Keratinocyte (primary cell): ENCODE measurements around the gene JAM2.

ENCODE experiments used
- EZH2 ChIP-seq: IDR thresholded peaks from one replicate; pipeline ENCODE4 v1.6.1; 2012; ENCODE audit warnings: inconsistent platforms, mild to moderate bottlenecking, low read length, moderate library complexity
- TF ChIP-seq, protein P1 (sequence below), 3 experiments: IDR thresholded peaks in 1 of 3; conservative IDR thresholded peaks in 1 of 3; optimal IDR thresholded peaks in 1 of 3; 2 replicates in 2 of 3; 3 replicates in 1 of 3; pipeline versions ENCODE3 to v1.5.1; 2011; ENCODE audit warnings: low read length in 3 of 3, mild to moderate bottlenecking in 3 of 3, moderate library complexity in 2 of 3, control low read depth in 1 of 3, inconsistent platforms in 1 of 3; ENCODE audit not compliant: insufficient read depth in 2 of 3; ENCODE audit errors: extremely low read depth in 1 of 3

DNA sequence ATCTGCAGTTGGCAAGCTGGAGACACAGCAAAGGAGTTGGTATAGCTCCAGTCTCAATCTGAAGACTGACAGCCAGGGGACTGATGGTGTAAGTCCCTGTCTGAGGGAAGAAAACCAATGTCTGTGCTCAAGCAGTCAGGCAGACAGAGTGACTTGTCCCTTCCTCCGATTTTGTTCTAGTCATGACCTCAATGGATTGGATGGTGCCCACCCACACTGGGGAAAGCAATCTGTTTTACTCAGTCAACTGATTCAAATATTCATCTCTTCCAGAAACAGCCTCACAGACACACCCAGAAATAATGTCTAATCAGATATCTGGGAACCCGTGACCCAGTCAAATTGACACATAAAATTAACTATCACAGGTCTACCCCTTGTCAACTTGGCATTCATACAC lies 19.9 kb upstream of the JAM2 start:
- TF ChIP-seq EZH2 = no peak
- TF ChIP-seq, protein P1, sequence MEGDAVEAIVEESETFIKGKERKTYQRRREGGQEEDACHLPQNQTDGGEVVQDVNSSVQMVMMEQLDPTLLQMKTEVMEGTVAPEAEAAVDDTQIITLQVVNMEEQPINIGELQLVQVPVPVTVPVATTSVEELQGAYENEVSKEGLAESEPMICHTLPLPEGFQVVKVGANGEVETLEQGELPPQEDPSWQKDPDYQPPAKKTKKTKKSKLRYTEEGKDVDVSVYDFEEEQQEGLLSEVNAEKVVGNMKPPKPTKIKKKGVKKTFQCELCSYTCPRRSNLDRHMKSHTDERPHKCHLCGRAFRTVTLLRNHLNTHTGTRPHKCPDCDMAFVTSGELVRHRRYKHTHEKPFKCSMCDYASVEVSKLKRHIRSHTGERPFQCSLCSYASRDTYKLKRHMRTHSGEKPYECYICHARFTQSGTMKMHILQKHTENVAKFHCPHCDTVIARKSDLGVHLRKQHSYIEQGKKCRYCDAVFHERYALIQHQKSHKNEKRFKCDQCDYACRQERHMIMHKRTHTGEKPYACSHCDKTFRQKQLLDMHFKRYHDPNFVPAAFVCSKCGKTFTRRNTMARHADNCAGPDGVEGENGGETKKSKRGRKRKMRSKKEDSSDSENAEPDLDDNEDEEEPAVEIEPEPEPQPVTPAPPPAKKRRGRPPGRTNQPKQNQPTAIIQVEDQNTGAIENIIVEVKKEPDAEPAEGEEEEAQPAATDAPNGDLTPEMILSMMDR (optimal IDR thresholded peaks at IDR 0.05 in 1 of 3, IDR thresholded peaks at IDR 0.05 in 1 of 3, conservative IDR thresholded peaks at IDR 0.05 in 1 of 3; ENCODE audit: extremely low read depth in 1 of 3, insufficient read depth in 2 of 3, low read length in 3 of 3) = no peak
